SJSA1 (cell line): ENCODE data around the gene PLIN4. TPM values are rescaled to one million over a fixed set of nuclear protein-coding genes. Genes with fewer than 3 reads are reported as not detected.
"Not testable (repeated sequence)": the region's sequence is repeated elsewhere in the genome, so short reads cannot be mapped to it uniquely, and the experiment has no call there.

Experiments used
- DNase-seq, 2 experiments: peaks; one replicate each; pipeline ENCODE4 v3.0.0-alpha.2; 2015 to 2020; ENCODE audit warnings: low spot score in 2 of 2, low read depth in 1 of 2
- H3K27ac ChIP-seq: fragments of 250-450 bp; sonication (Bioruptor Pico); 2 replicates; pipeline ENCODE4 v1.5.1; 2020; ENCODE audit warnings: mild to moderate bottlenecking, moderate library complexity
- H3K27me3 ChIP-seq: fragments of 250-450 bp; sonication (Bioruptor Pico); replicated peaks from 2 replicates; pipeline ENCODE4 v1.5.1; 2020; ENCODE audit warnings: mild to moderate bottlenecking, moderate library complexity
- H3K36me3 ChIP-seq: fragments of 250-450 bp; sonication (Bioruptor Pico); 2 replicates; pipeline ENCODE4 v1.5.1; 2020; ENCODE audit warnings: mild to moderate bottlenecking
- H3K4me1 ChIP-seq: fragments of 250-450 bp; sonication (Bioruptor Pico); replicated peaks from 2 replicates; pipeline ENCODE4 v1.6.1; 2021; ENCODE audit warnings: mild to moderate bottlenecking
- H3K4me3 ChIP-seq: fragments of 250-450 bp; sonication (Bioruptor Pico); 2 replicates; pipeline ENCODE4 v1.5.1; 2020; ENCODE audit warnings: mild to moderate bottlenecking
- H3K9me3 ChIP-seq: fragments of 250-450 bp; sonication (Bioruptor Pico); replicated peaks from 2 replicates; pipeline ENCODE4 v1.5.1; 2020; ENCODE audit warnings: mild to moderate bottlenecking
- total RNA-seq: library from RNA; depleted of rRNA; stranded (reverse); fragments of >200 nt; shearing (Covaris generic); gene quantifications from 2 replicates; pipeline ENCODE4 v1.2.3, GENCODE V29; 2014

PLIN4 gene
- total RNA-seq, 1 experiment from 2014 or later, result not detected

DNA sequence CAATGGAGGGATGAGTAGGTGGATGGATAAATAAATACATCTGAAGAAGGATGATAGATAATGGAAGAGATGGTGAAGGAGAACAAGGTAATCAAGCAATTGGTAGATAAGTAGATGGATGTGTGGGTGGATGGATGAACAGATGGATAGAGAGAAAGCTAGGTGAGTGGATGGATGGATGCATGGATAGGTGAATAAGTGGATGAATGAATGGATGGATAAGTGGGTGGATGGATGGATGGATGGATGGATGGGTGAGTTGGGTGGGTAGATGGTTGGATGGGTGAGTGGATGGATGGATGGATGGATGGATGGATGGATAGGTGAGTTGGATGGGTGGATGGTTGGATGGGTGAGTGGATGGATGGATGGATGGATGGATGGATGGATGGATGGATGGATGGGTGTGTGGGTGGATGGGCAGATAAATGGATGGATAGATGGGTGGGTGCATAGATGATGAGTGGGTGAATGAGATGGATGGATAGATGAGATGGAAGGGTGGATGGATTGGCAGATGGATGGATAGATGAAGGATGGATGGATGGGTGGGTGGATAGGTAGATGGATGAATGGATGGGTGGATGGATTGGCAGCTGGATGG lies 34.9 kb upstream of the PLIN4 start:
- no peaks in the 10 kb centered on the region for H3K36me3 ChIP-seq

GRCh38 chr19:4552525-4552819 lies 34.2 kb upstream of the PLIN4 start:
- Histone ChIP-seq H3K27me3 (peaks cover 9% of the 10 kb centered on the region; the same call in 1 of the 2 replicates), H3K4me3 (no peak overlapping the region), H3K27ac (no peak overlapping the region), H3K36me3 (no peaks in the 10 kb centered on the region), H3K4me1 (no peaks in the 10 kb centered on the region), H3K9me3 (no peaks in the 10 kb centered on the region)
- DNase-seq, result no peak

More for the DNA sequence above, 34.9 kb upstream of the PLIN4 start:
- DNase-seq, result no peak
- H3K27ac ChIP-seq, result no peak overlapping the region
- peaks cover 3% of the 10 kb centered on the region; the same call in 1 of the 2 replicates for H3K27me3 ChIP-seq
- H3K4me3 ChIP-seq, result no peak overlapping the region
- no peaks in the 10 kb centered on the region for H3K9me3 ChIP-seq
- no peaks in the 10 kb centered on the region for H3K4me1 ChIP-seq

DNA sequence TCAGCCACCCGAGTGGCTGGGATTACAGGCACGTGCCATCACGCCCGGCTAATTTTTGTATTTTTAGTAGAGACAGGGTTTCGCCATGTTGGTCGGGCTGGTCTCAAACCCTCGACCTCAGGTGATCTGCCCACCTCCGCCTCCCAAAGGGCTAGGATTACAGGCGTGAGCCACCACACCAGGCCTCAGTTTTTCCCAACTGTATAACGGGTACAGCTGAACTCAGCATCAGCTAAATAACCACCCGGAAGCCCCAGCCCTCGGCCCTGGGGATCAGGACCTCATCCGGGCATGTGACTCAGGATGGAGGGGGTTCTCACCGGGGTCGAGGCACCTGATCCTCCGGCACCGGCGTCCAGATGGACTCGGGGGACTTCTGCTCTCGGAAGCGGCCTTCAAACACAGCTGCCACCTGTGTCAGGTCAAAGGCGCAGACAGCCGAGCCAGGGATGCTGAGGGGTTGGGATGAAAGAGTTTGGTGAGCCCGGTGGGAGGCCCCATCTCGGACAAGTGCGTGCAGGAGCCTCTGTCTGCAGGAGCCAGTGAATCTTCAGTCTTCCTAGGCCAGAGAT lies 32.3 kb upstream of the PLIN4 start:
- Histone ChIP-seq H3K36me3 (no peaks in the 10 kb centered on the region), H3K27ac (no peak overlapping the region), H3K9me3 (no peaks in the 10 kb centered on the region), H3K27me3 (peaks cover 15% of the 10 kb centered on the region; the same call in 1 of the 2 replicates), H3K4me3 (no peak overlapping the region), H3K4me1 (no peaks in the 10 kb centered on the region)
- DNase-seq, result no peak

DNA sequence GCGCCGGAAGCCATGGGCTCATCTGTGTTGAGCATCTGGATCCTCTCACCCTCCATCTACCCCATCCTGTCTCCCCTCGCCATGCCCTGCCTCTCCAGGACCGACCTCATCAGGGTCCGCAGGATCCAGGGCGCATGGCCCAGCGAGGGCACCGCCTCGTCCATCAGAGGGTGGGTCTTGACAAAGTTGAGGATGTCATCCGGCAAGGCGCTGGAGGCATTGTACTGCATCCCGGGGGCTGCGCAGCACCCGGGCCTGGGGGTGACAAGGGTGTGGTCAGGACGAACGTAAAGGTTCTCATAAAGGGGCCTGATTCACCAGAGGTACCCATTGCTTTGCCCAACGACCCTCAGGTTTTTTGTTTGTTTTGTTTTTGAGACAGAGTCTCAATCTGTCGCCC lies 31.7 kb upstream of the PLIN4 start:
- H3K27ac ChIP-seq, result no peak overlapping the region
- no peaks in the 10 kb centered on the region for H3K4me1 ChIP-seq
- no peaks in the 10 kb centered on the region for H3K36me3 ChIP-seq
- no peak overlapping the region for H3K4me3 ChIP-seq
- no peaks in the 10 kb centered on the region for H3K9me3 ChIP-seq
- H3K27me3 ChIP-seq, result peaks cover 15% of the 10 kb centered on the region; the same call in 1 of the 2 replicates
- DNase-seq, result no peak

DNA sequence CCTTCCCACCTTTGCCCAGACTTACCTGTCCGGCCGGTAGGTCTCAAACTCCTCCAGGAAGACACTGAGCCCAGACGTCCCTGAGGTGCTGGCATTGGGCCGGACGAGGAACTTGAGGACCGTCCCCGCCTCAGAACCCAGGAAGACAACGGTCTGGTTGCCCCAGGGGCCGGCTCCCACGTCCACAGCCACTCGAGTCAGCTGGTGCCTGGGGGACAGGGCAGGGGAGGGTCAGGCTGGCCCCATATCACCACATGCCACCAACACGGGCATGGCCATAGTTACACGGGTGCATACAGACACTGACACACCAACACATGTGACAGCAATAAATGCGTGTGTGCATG lies 29.9 kb upstream of the PLIN4 start:
- Histone ChIP-seq H3K27me3 (peaks cover 18% of the 10 kb centered on the region; the same call in 1 of the 2 replicates), H3K27ac (no peak overlapping the region), H3K36me3 (no peaks in the 10 kb centered on the region), H3K9me3 (no peaks in the 10 kb centered on the region), H3K4me3 (no peak overlapping the region), H3K4me1 (no peaks in the 10 kb centered on the region)
- no peak for DNase-seq

GRCh38 chr19:4547303-4548237 lies 29.3 kb upstream of the PLIN4 start:
- H3K27me3 ChIP-seq, result peaks cover 18% of the 10 kb centered on the region; the same call in 1 of the 2 replicates
- no peaks in the 10 kb centered on the region for H3K9me3 ChIP-seq
- H3K36me3 ChIP-seq, result no peaks in the 10 kb centered on the region
- no peak overlapping the region for H3K4me3 ChIP-seq
- no peak overlapping the region for H3K27ac ChIP-seq
- no peaks in the 10 kb centered on the region for H3K4me1 ChIP-seq
- DNase-seq, result no peak

- H3K36me3 ChIP-seq, result no peaks in the 10 kb centered on the region
- no peak for DNase-seq
- H3K27me3 ChIP-seq, result peaks cover 25% of the 10 kb centered on the region
These were observed 25.8 kb upstream of the PLIN4 start for GRCh38 chr19:4543842-4544647.

DNA sequence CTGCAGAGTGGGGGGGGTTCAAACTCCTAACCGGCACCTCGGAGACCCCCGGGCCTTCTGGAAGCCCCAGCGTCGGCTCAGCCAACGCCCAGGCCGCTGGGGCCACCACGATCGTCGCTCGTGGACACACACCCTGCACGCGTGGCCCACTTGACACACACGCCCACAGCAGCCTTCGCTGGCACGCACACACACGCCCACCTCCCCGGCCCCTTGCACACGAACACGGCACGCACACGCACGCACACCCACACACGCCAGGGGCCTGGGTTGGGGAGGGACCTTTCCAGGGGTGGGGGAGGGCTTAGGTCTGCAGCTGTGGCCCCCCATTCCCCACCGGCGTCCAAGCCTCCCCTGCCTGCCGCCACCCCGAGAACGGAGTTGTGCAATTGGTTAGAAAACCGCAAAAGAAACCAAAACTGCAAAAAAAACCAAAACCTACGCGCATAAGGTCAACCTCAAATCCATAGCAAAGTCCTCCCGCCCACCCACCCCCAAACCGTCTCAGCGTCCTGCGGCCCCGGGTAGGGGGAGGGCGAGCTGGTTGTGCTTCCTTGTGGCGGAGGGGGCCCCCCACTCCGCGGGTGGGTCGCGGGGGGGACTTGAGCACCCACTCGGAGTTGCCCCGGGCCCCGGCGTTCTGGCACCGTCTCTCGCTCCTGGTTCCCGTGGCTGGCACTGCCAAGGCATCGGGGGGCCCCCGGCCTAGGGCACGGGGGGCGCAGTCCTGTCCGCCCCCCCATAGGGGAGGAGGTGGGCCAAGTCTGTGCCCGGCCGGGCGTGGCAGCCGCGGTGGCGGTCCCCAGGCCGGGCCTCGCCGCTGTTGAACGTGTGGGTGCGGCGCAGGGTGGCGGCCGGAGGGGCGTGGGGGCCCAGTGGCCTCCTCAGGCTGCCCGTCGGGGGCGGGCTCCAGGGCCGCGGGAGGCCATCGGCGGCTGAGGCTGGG lies 24.9 kb upstream of the PLIN4 start:
- no peak overlapping the region for H3K27ac ChIP-seq
- H3K4me3 ChIP-seq, result no peak overlapping the region
- H3K9me3 ChIP-seq, result peaks cover 5% of the 10 kb centered on the region
- H3K27me3 ChIP-seq, result peaks cover 24% of the 10 kb centered on the region
- H3K36me3 ChIP-seq, result no peaks in the 10 kb centered on the region
- DNase-seq, result no peak
- no peaks in the 10 kb centered on the region for H3K4me1 ChIP-seq

More at GRCh38 chr19:4543842-4544647, 25.8 kb upstream of the PLIN4 start:
- H3K4me1 ChIP-seq, result no peaks in the 10 kb centered on the region
- H3K9me3 ChIP-seq, result peaks cover 5% of the 10 kb centered on the region
- no peak overlapping the region for H3K4me3 ChIP-seq
- no peak overlapping the region for H3K27ac ChIP-seq

- not testable (repeated sequence) for H3K4me3 ChIP-seq, H3K9me3 ChIP-seq, DNase-seq, H3K4me1 ChIP-seq, H3K27ac ChIP-seq, H3K36me3 ChIP-seq
- peaks cover 20% of the 10 kb centered on the region for H3K27me3 ChIP-seq
These were observed 23.5 kb upstream of the PLIN4 start for GRCh38 chr19:4541806-4542145.

DNA sequence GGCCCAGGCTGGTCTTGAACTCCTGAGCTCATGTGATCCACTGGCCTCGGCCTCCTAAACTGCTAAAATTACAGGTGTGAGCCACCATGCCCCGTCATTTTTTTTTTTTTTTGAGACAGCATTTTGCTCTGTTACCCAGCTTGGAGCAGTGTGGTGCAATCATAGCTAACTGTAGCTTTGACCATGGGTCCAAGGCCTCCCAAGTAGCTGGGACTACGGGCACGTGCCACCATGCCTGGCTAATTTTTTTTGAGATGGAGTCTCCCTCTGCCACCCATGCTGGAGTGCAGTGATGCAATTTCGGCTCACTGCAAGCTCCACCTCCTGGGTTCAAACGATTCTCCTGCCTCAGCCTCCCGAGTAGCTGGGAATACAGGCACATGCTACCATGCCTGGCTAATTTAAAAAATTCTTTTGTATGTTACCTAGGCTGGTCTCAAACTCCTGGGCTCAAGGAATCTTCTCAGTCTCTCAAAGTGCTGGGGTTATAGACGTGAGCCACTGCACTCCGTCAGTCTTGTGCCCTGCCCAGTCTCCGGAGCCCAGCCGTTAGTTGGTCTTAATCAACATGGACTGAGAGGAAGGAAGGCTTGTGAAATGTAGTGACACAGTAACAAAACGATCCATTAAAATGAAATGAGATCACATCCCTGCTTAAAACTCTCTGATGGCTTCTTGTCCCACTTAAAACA lies 23.0 kb upstream of the PLIN4 start:
- no peak overlapping the region for H3K27ac ChIP-seq
- no peak overlapping the region for H3K4me3 ChIP-seq
- no peaks in the 10 kb centered on the region for H3K36me3 ChIP-seq
- H3K9me3 ChIP-seq, result peaks cover 5% of the 10 kb centered on the region
- H3K27me3 ChIP-seq, result peaks cover 17% of the 10 kb centered on the region
- H3K4me1 ChIP-seq, result no peaks in the 10 kb centered on the region
- DNase-seq, result no peak

GRCh38 chr19:4539693-4540581 lies 21.7 kb upstream of the PLIN4 start, which contains the start of gene LRG1:
LRG1 (minus strand) TSS chr19:4540036; CDS start chr19:4540013, 23 bp downstream.
- Histone ChIP-seq H3K4me3 (no peak within 1 kb of the TSS), H3K36me3 (no peaks in the 10 kb centered on the region), H3K9me3 (peaks cover 5% of the 10 kb centered on the region), H3K27me3 (peaks cover 25% of the 10 kb centered on the region), H3K27ac (no peak within 1 kb of the TSS), H3K4me1 (no peaks in the 10 kb centered on the region)
- no peak for DNase-seq
